A549 (cell line): ENCODE data around the gene ATP1A2. TPM values are rescaled to one million over a fixed set of nuclear protein-coding genes. Genes with fewer than 3 reads are reported as not detected.

ENCODE experiments used
- ATAC-seq, 2 experiments: fragments of 200-7000 bp in 1 of 2; fragments of >200 bp in 1 of 2; cut with Nextera tagmentation in 1 of 2; cut with Tn5 transposase in 1 of 2; 3 replicates each; pipeline versions ENCODE4 v1.8.0 to v1.9.1; 2018 to 2020; ENCODE audit warnings: mild to moderate bottlenecking in 1 of 2, moderate library complexity in 1 of 2
- CTCF ChIA-PET: fragments of 300-600 bp; sonication (Branson Sonifier 250); formaldehyde crosslinking; extraction: SDS; loops from one replicate; lab custom pipeline; 2021; ENCODE audit warnings: antibody characterized with exemption, inconsistent platforms; lab: Yijun Ruan, JAX
- POLR2A ChIA-PET: fragments of 350-600 bp; formaldehyde crosslinking; extraction: SDS; loops from one replicate; lab custom pipeline; 2021; ENCODE audit warnings: antibody characterized with exemption, inconsistent platforms; lab: Yijun Ruan, JAX
- DNase-seq, 2 experiments: peaks; one replicate each; pipeline versions ENCODE4 v3.0.0 to v3.0.0-alpha.2; 2011 to 2016; ENCODE audit warnings: low read depth in 1 of 2, low spot score in 1 of 2
- FAIRE-seq: peaks from 2 replicates; lab custom pipeline; 2011; peaks lifted over from hg19 to GRCh38; lab: Jason Lieb, UNC
- H3K27ac ChIP-seq, 2 experiments: fragments of >200 bp; sonication (Bioruptor Twin); formaldehyde crosslinking; 3 replicates each; pipeline ENCODE4 v1.5.1; 2016 to 2017
- H3K4me1 ChIP-seq: fragments of >200 bp; sonication (Bioruptor Twin); formaldehyde crosslinking; 3 replicates; pipeline ENCODE4 v1.6.1; 2016
- H3K4me2 ChIP-seq: fragments of >200 bp; sonication (Bioruptor Twin); formaldehyde crosslinking; 3 replicates; pipeline ENCODE4 v1.6.1; 2016
- H3K4me3 ChIP-seq: fragments of >200 bp; sonication (Bioruptor Twin); formaldehyde crosslinking; 3 replicates; pipeline ENCODE4 v1.5.1; 2016
- H3K9me3 ChIP-seq: fragments of >200 bp; sonication (Bioruptor Twin); formaldehyde crosslinking; 3 replicates; pipeline ENCODE4 v1.6.1; 2016
- BHLHE40 ChIP-seq: IDR thresholded peaks from 2 replicates; pipeline ENCODE4 v1.6.1; 2012; ENCODE audit warnings: low read depth, low read length, inconsistent platforms
- CBX2 ChIP-seq: fragments of 200-600 bp; sonication (generic); IDR thresholded peaks from 2 replicates; pipeline ENCODE4 v1.6.1; 2016; ENCODE audit warnings: low read depth, mild to moderate bottlenecking, borderline replicate concordance
- CBX8 ChIP-seq: fragments of 200-600 bp; sonication (generic); IDR thresholded peaks from 2 replicates; pipeline ENCODE4 v1.6.1; 2016
- CHD4 ChIP-seq: fragments of 200-600 bp; sonication (generic); IDR thresholded peaks from 2 replicates; pipeline ENCODE4 v1.6.1; 2016; ENCODE audit warnings: antibody characterized with exemption, mild to moderate bottlenecking, borderline replicate concordance
- FOXS1 ChIP-seq: fragments of 250-450 bp; sonication (Bioruptor Pico); IDR thresholded peaks from 2 replicates; pipeline ENCODE4 v1.5.0; 2020; ENCODE audit warnings: mild to moderate bottlenecking, moderate library complexity
- HDAC2 ChIP-seq: fragments of 200-600 bp; sonication (generic); IDR thresholded peaks from 2 replicates; pipeline ENCODE4 v1.6.1; 2016
- MYC ChIP-seq: IDR thresholded peaks from 2 replicates; pipeline ENCODE4 v1.6.1; 2012; ENCODE audit warnings: mild to moderate bottlenecking, inconsistent platforms, low read length, improper control_type of control experiment, borderline replicate concordance
- NPAS2 ChIP-seq: fragments of 250-450 bp; sonication (Bioruptor Pico); IDR thresholded peaks from 2 replicates; pipeline ENCODE4 v1.8.0; 2022; ENCODE audit warnings: mild to moderate bottlenecking, moderate library complexity, borderline replicate concordance
- PHF8 ChIP-seq: fragments of 200-600 bp; sonication (generic); IDR thresholded peaks from 2 replicates; pipeline ENCODE4 v1.6.1; 2016; ENCODE audit warnings: low read depth, mild to moderate bottlenecking, antibody characterized with exemption, moderate library complexity, borderline replicate concordance
- POLR2A ChIP-seq: IDR thresholded peaks from 2 replicates; pipeline ENCODE4 v1.6.1; 2012; ENCODE audit warnings: mild to moderate bottlenecking, low read length
- RFX5 ChIP-seq: fragments of 450-650 bp; IDR thresholded peaks from 2 replicates; pipeline ENCODE4 v1.7.1; 2014; ENCODE audit warnings: antibody characterized with exemption, mild to moderate bottlenecking, moderate library complexity
- SREBF2 ChIP-seq: fragments of 450-650 bp; IDR thresholded peaks from 2 replicates; pipeline ENCODE4 v1.6.1; 2014; ENCODE audit warnings: mild to moderate bottlenecking, moderate library complexity
- ZSCAN20 ChIP-seq: fragments of 250-450 bp; sonication (Bioruptor Pico); IDR thresholded peaks from 2 replicates; pipeline ENCODE4 v1.8.0; 2022; ENCODE audit warnings: mild to moderate bottlenecking, moderate library complexity
- WGBS: methylation state at CpG from one replicate; pipeline ENCODE4 v1.1.6; 2017; ENCODE audit errors: missing lambda C conversion rate; 5-methylcytosine and 5-hydroxymethylcytosine counted together
- polyA plus RNA-seq, 4 experiments: library from polyadenylated mRNA; depleted of rRNA in 3 of 4; stranded (reverse); fragments of >200 nt; fragmentation: RNase III in 1 of 4; extraction: RNeasy Plus Mini Kit Qiagen cat#74134 plus additional on column Dnase treatment in 1 of 4; gene quantifications; 2 replicates in 3 of 4; 3 replicates in 1 of 4; pipeline ENCODE4 v1.2.3, GENCODE V29; 2011 to 2017
- TF ChIP-seq, protein P1 (sequence below): fragments of >200 bp; sonication (Bioruptor Twin); formaldehyde crosslinking; IDR thresholded peaks from 3 replicates; pipeline ENCODE4 v1.5.1; 2016
- TF ChIP-seq, protein P2 (sequence below): IDR thresholded peaks from 2 replicates; pipeline ENCODE4 v1.6.1; 2012
- TF ChIP-seq, protein P3 (sequence below): IDR thresholded peaks from 2 replicates; pipeline ENCODE4 v1.6.1; 2012
- TF ChIP-seq, protein P4 (sequence below): fragments of 200-600 bp; sonication (generic); IDR thresholded peaks from 2 replicates; pipeline ENCODE4 v1.6.1; 2016; ENCODE audit warnings: antibody characterized with exemption, mild to moderate bottlenecking, moderate library complexity

Gene ATP1A2
- polyA plus RNA-seq, 2 of the 4 experiments (the other 2 are of a cell fraction), result 0.09 TPM; not detected in 1

DNA sequence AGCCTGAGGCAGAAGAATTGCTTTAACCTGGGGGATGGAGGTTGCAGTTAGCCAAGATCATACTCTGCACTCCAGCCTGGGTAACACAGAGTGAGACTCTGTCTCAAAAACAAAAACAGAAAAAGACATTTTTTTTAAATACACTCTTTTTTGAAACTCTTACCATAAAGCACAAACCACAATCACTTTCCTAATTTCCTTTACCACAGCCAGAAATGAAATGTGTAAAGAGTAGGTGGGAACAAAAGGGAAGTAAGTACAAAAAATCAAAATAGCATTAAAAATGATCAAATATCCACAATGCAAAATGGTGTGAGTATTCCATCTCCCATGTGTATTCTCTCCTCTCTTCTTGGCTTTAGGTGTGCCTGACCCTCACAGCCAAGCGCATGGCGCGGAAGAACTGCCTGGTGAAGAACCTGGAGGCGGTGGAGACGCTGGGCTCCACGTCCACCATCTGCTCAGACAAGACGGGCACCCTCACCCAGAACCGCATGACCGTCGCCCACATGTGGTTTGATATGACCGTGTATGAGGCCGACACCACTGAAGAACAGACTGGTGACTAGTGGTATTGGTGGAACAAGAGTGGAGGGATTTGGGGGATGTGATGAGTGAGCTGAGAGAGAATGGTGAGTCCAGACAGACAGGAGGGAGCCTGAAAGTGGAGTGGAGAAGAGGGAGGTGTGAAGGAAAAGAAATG lies 50.8 kb downstream of the ATP1A2 start:
- ATAC-seq (no peak), DNase-seq (no peak), FAIRE-seq (no peak)
- Histone ChIP-seq H3K4me2 (no peak overlapping the region), H3K27ac (no peak overlapping the region), H3K9me3 (no peaks in the 10 kb centered on the region), H3K4me1 (no peaks in the 10 kb centered on the region), H3K4me3 (no peak overlapping the region)
- TF ChIP-seq, protein P1, sequence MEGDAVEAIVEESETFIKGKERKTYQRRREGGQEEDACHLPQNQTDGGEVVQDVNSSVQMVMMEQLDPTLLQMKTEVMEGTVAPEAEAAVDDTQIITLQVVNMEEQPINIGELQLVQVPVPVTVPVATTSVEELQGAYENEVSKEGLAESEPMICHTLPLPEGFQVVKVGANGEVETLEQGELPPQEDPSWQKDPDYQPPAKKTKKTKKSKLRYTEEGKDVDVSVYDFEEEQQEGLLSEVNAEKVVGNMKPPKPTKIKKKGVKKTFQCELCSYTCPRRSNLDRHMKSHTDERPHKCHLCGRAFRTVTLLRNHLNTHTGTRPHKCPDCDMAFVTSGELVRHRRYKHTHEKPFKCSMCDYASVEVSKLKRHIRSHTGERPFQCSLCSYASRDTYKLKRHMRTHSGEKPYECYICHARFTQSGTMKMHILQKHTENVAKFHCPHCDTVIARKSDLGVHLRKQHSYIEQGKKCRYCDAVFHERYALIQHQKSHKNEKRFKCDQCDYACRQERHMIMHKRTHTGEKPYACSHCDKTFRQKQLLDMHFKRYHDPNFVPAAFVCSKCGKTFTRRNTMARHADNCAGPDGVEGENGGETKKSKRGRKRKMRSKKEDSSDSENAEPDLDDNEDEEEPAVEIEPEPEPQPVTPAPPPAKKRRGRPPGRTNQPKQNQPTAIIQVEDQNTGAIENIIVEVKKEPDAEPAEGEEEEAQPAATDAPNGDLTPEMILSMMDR, result no peak
- TF ChIP-seq POLR2A (no peak), ZSCAN20 (CRISPR knock-in tag) (no peak), MYC (no peak), FOXS1 (CRISPR knock-in tag) (no peak), RFX5 (no peak), CHD4 (no peak), SREBF2 (no peak), PHF8 (no peak), CBX2 (no peak), HDAC2 (no peak), BHLHE40 (no peak)
- TF ChIP-seq, protein P2, sequence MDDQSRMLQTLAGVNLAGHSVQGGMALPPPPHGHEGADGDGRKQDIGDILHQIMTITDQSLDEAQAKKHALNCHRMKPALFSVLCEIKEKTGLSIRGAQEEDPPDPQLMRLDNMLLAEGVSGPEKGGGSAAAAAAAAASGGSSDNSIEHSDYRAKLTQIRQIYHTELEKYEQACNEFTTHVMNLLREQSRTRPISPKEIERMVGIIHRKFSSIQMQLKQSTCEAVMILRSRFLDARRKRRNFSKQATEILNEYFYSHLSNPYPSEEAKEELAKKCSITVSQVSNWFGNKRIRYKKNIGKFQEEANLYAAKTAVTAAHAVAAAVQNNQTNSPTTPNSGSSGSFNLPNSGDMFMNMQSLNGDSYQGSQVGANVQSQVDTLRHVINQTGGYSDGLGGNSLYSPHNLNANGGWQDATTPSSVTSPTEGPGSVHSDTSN, result no peak
- ChIA-PET POLR2A (no interaction called here), CTCF (interaction anchor here (0.6 to 3.5 kb wide), 6 partner anchors 9 to 114 kb away, joined by 3 to 22 read pairs (median 4); partner anchors contain the start of gene CASQ1)
- WGBS, result 65% methylated on average over 12 of the region's 12 CpGs

DNA sequence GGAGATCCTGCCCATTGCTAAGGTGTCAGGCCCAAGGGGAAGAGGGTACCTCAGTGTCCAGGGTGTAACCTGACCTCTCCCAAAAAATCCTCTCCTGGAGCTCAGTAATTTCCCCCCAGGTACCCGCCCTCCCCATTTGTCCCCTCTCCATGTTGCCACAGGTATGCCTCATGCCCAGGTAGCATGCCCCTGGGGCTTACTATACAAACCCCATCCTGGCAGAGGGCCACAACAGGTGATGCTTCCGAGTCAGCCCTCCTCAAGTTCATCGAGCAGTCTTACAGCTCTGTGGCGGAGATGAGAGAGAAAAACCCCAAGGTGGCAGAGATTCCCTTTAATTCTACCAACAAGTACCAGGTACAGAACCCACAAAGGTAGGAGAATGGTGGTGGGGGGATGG lies 51.5 kb downstream of the ATP1A2 start:
- FAIRE-seq (no peak), DNase-seq (no peak), ATAC-seq (no peak)
- Histone ChIP-seq H3K4me3 (no peak overlapping the region), H3K4me2 (no peak overlapping the region), H3K4me1 (no peaks in the 10 kb centered on the region), H3K27ac (no peak overlapping the region), H3K9me3 (no peaks in the 10 kb centered on the region)
- TF ChIP-seq, protein P3, sequence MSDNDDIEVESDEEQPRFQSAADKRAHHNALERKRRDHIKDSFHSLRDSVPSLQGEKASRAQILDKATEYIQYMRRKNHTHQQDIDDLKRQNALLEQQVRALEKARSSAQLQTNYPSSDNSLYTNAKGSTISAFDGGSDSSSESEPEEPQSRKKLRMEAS, result no peak
- TF ChIP-seq, protein P4, sequence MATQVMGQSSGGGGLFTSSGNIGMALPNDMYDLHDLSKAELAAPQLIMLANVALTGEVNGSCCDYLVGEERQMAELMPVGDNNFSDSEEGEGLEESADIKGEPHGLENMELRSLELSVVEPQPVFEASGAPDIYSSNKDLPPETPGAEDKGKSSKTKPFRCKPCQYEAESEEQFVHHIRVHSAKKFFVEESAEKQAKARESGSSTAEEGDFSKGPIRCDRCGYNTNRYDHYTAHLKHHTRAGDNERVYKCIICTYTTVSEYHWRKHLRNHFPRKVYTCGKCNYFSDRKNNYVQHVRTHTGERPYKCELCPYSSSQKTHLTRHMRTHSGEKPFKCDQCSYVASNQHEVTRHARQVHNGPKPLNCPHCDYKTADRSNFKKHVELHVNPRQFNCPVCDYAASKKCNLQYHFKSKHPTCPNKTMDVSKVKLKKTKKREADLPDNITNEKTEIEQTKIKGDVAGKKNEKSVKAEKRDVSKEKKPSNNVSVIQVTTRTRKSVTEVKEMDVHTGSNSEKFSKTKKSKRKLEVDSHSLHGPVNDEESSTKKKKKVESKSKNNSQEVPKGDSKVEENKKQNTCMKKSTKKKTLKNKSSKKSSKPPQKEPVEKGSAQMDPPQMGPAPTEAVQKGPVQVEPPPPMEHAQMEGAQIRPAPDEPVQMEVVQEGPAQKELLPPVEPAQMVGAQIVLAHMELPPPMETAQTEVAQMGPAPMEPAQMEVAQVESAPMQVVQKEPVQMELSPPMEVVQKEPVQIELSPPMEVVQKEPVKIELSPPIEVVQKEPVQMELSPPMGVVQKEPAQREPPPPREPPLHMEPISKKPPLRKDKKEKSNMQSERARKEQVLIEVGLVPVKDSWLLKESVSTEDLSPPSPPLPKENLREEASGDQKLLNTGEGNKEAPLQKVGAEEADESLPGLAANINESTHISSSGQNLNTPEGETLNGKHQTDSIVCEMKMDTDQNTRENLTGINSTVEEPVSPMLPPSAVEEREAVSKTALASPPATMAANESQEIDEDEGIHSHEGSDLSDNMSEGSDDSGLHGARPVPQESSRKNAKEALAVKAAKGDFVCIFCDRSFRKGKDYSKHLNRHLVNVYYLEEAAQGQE, result no peak
- TF ChIP-seq CBX8 (no peak), NPAS2 (no peak)
- TF ChIP-seq, protein P1, result no peak
- ChIA-PET CTCF (interaction anchor here (0.8 to 3.5 kb wide), 7 partner anchors 8 to 124 kb away, joined by 3 to 22 read pairs (median 3); partner anchors contain the start of gene CASQ1), POLR2A (no interaction called here)
- 46% methylated on average over 2 of the region's 4 CpGs for WGBS
